A549 treated with ZK216348 at 1 μM for 4 hours (cell line): Measurements from ENCODE around the gene RHBDD2. TPM values are rescaled to one million over a fixed set of nuclear protein-coding genes. Genes with fewer than 3 reads are reported as not detected.

Experiments
- total RNA-seq: library from RNA; stranded (reverse); fragments of 200-300 nt; extraction: Qiagen RNA extraction; gene quantifications from 5 replicates; pipeline ENCODE4 v1.2.3, GENCODE V29; 2022; ENCODE audit warnings: low read depth

Gene RHBDD2
- 62.5 to 93.2 TPM (median 90.3 TPM) in 5 replicates for total RNA-seq

DNA sequence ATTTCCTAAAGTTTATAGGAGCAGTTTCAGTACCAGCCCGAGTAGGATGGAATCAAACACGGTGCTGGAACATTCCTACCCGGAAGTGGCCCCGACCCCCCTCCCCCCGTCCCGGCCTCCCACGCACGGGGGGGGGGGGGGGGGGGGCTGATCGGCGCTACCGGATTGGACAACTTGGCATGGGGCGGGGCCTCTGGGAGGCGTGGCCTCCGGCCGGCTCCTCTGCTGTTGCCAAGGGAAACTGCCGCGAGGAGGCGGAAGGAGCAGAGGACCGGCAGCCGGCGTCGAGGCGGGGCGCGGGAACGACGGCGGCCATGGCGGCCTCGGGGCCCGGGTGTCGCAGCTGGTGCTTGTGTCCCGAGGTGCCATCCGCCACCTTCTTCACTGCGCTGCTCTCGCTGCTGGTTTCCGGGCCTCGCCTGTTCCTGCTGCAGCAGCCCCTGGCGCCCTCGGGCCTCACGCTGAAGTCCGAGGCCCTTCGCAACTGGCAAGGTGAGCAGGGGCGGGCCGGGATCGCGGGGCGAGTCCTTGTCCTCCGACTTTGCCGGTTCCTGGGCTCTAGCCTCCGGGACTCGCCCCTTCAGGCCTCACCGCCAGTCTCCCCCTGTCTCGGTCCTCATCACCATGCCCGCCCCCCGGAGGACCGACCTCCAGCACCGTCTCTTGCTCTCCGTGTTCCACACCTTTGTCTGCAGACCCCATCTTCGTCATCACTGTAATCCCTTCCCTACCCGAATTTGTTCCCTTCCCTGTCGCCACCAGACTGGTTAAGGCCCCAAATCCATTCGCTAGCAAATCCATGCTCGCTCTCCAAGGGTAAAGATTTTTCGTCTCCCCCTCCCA, at the start of gene RHBDD2:
RHBDD2 (plus strand) TSS at position 266 of the 843 bp plus-strand sequence; CDS start at position 315, 49 bp downstream.

DNA sequence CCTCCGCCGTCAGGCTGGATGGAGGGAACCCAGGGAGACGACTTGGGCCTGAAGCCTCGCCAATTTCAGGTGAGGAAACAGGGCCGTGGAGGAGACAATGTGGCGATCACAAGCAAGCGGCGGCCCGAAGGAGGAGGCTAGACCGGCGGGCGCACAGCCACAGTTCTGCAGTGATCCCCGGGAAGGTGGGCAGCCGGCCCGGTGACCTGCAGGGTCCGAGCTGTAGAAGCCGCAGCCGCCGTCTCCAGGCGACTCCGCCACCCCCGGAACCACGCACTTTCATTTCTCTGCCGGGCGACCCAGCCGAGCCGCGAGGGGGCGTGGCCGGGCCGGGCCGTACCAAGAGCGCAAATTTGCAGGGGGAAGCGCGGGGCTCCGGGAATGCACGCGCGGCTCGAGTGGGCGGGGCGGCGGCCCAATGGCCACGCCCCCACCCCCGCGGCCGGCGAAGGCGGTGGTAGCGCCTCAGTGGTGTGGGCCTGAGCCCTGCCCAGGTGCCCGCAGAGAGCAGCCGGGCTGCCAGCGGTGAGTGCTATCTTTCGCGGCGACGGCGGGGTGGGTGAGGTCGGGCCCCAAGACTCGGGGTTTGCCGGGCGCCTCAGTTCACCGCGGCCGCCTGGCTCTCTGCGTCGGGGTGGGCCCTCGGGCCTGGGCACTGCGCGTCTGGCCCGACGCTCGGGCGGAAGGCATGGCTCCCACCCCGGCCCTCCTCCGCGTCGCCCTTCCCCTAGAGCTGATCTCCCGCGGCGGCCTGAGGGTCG, 36.0 kb downstream of the RHBDD2 start, which contains the start of gene POR:
POR (plus strand) TSS at position 501 of the 761 bp plus-strand sequence. CDS start 38,847 bp downstream, outside the sequence.

Other genes with a start within 250 kb of the RHBDD2 start
- gene HIP1, start 140.1 kb upstream of the RHBDD2 start, total RNA-seq = 17.1 to 23.9 TPM (median 21.1 TPM) in 5 replicates
- 6.8 to 11.4 TPM (median 7.4 TPM) in 5 replicates for gene CCL26, start 106.8 kb upstream of the RHBDD2 start, total RNA-seq
- not detected in 5 replicates for gene CCL24, start 65.2 kb upstream of the RHBDD2 start, total RNA-seq
- gene POR, start 36.1 kb downstream of the RHBDD2 start, total RNA-seq = 105 to 178 TPM (median 160 TPM) in 5 replicates
- gene TMEM120A, start 115.6 kb downstream of the RHBDD2 start, total RNA-seq = 34.8 to 47.6 TPM (median 44.6 TPM) in 5 replicates
- 37.3 to 50.3 TPM (median 44.8 TPM) in 5 replicates for gene STYXL1, start 169.0 kb downstream of the RHBDD2 start, total RNA-seq
- gene MDH2, start 169.1 kb downstream of the RHBDD2 start, total RNA-seq = 339 to 400 TPM (median 372 TPM) in 5 replicates